ENCODE measurements around the gene ZBTB8B. TPM values are rescaled to one million over a fixed set of nuclear protein-coding genes. Genes with fewer than 3 reads are reported as not detected.
"Not testable (repeated sequence)": the region's sequence is repeated elsewhere in the genome, so short reads cannot be mapped to it uniquely, and the experiment has no call there.

The ZBTB8B gene
- total RNA-seq, 1 experiment from 2014 or later, result not detected

DNA sequence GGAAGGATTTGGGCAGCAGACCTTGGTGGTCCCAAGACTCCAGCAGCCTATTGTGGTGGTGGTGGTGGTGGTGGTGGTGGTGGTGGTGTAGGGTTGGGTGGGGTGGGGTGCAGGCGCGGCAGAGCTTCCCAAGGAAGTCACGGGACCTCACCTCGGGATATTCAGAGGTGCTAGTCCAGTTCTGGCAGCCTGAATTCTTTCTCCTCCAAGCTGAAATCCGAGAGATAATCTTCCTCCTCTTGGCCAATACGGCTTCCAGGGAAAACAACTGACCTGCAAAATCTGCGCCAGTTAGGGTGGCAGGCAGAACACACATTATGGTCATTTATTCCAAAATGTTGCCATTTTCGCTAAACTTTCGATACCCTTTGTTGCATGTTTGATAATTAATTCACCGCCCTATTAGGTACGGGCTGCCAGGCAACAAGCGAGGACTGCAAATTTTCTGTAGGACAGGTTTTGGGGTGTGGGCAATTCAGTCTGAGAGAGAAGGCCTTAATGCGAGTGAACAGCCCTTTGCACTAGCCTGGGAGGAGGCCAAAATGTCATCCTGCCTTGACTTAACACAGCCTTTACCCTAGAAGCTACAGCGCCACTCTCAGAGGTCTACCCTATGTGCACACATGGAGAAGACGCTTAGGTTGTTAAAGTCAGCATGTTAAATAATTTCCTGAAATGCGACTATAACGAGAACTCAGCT lies 37.5 kb upstream of the ZBTB8B start:
- intact Hi-C loops (cut with micrococcal nuclease), result no loop called here
- Mint-ChIP-seq H3K36me3 (ENCODE audit: insufficient read depth, unreplicated experiment) (peaks cover 5% of the 10 kb centered on the region), H3K27ac (ENCODE audit: low read depth, unreplicated experiment) (no peak overlapping the region), H3K27me3 (ENCODE audit: insufficient read depth, unreplicated experiment) (peaks cover 53% of the 10 kb centered on the region), H3K9me3 (ENCODE audit: unreplicated experiment) (no peaks in the 10 kb centered on the region), H3K4me3 (ENCODE audit: unreplicated experiment) (no peak overlapping the region), H3K4me1 (ENCODE audit: insufficient read depth, unreplicated experiment) (no peaks in the 10 kb centered on the region)
- no TSS peak for BruUV-seq (replicated peaks)
- ChIA-PET POLR2A (no interaction called here), CTCF (interaction anchor here (0.6 to 1.5 kb wide), 3 partner anchors 21 to 934 kb away, joined by 3 to 6 read pairs (median 4); no protein-coding TSS in a partner anchor)
- TF ChIP-seq, protein P1, sequence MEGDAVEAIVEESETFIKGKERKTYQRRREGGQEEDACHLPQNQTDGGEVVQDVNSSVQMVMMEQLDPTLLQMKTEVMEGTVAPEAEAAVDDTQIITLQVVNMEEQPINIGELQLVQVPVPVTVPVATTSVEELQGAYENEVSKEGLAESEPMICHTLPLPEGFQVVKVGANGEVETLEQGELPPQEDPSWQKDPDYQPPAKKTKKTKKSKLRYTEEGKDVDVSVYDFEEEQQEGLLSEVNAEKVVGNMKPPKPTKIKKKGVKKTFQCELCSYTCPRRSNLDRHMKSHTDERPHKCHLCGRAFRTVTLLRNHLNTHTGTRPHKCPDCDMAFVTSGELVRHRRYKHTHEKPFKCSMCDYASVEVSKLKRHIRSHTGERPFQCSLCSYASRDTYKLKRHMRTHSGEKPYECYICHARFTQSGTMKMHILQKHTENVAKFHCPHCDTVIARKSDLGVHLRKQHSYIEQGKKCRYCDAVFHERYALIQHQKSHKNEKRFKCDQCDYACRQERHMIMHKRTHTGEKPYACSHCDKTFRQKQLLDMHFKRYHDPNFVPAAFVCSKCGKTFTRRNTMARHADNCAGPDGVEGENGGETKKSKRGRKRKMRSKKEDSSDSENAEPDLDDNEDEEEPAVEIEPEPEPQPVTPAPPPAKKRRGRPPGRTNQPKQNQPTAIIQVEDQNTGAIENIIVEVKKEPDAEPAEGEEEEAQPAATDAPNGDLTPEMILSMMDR (IDR thresholded peaks at IDR 0.05; ENCODE audit: unreplicated experiment), result no peak
- DNase-seq (ENCODE audit: unreplicated experiment), result no peak

DNA sequence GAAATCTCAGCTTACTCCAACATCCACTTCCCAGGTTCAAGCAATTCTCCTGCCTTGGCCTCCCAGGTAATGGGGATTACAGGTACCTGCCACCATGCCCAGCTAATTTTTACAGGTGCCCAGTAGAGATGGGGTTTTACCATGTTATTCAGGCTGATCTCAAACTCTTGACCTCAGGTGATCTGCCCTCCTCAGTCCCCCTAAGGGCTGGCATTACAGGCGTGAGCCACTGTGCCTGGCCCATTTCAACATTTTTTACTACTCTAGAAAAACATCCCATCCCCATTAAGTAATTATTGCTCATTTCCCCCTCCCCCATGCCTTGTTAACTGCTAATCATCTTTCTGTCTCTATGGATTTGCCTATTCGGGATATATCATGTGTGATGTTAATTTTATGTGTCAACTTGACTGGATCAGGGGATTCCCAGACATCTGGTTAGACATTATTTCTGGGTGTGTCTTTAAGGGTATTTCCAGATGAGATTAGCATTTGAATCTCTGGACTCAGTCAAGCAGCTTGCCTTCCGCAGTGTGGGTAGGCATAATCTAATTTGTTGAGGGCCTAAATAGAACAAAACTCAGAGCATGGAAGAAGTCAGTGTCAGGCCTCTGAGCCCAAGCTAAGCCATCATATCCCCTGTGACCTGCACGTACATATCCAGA lies 33.0 kb upstream of the ZBTB8B start:
- H3K27ac Mint-ChIP-seq (ENCODE audit: low read depth, unreplicated experiment), result no peak overlapping the region
- H3K4me3 Mint-ChIP-seq (ENCODE audit: unreplicated experiment), result no peak overlapping the region
- H3K27me3 Mint-ChIP-seq (ENCODE audit: insufficient read depth, unreplicated experiment), result peaks cover 51% of the 10 kb centered on the region
- no TSS peak for BruUV-seq (replicated peaks)
- no peaks in the 10 kb centered on the region for H3K36me3 Mint-ChIP-seq (ENCODE audit: insufficient read depth, unreplicated experiment)
- CTCF ChIA-PET, result interaction anchor here (0.9 kb wide), 1 partner anchor 30 kb away, joined by 9 read pairs; no protein-coding TSS in a partner anchor
- no peaks in the 10 kb centered on the region for H3K9me3 Mint-ChIP-seq (ENCODE audit: unreplicated experiment)
- TF ChIP-seq, protein P1 (IDR thresholded peaks at IDR 0.05; ENCODE audit: unreplicated experiment), result no peak
- POLR2A ChIA-PET, result no interaction called here
- no peak for DNase-seq (ENCODE audit: unreplicated experiment)
- intact Hi-C loops (cut with micrococcal nuclease), result no loop called here
- no peaks in the 10 kb centered on the region for H3K4me1 Mint-ChIP-seq (ENCODE audit: insufficient read depth, unreplicated experiment)

- no peaks in the 10 kb centered on the region for H3K4me1 Mint-ChIP-seq (ENCODE audit: insufficient read depth, unreplicated experiment)
- H3K27me3 Mint-ChIP-seq (ENCODE audit: insufficient read depth, unreplicated experiment), result peaks cover 13% of the 10 kb centered on the region
- no peak for DNase-seq (ENCODE audit: unreplicated experiment)
- H3K27ac Mint-ChIP-seq (ENCODE audit: low read depth, unreplicated experiment), result no peak overlapping the region
- no peaks in the 10 kb centered on the region for H3K36me3 Mint-ChIP-seq (ENCODE audit: insufficient read depth, unreplicated experiment)
- no peak overlapping the region for H3K4me3 Mint-ChIP-seq (ENCODE audit: unreplicated experiment)
- BruUV-seq (replicated peaks), result no TSS peak
- no peaks in the 10 kb centered on the region for H3K9me3 Mint-ChIP-seq (ENCODE audit: unreplicated experiment)
- TF ChIP-seq, protein P1 (IDR thresholded peaks at IDR 0.05; ENCODE audit: unreplicated experiment), result no peak
- ChIA-PET CTCF (no interaction called here), POLR2A (no interaction called here)
- intact Hi-C loops (cut with micrococcal nuclease), result no loop called here
Observed at GRCh38 chr1:32438136-32438535, 26.7 kb upstream of the ZBTB8B start.

GRCh38 chr1:32438777-32439176 lies 26.1 kb upstream of the ZBTB8B start:
- H3K4me1 Mint-ChIP-seq (ENCODE audit: insufficient read depth, unreplicated experiment); H3K27ac Mint-ChIP-seq (ENCODE audit: low read depth, unreplicated experiment); H3K9me3 Mint-ChIP-seq (ENCODE audit: unreplicated experiment); intact Hi-C loops (cut with micrococcal nuclease); DNase-seq (ENCODE audit: unreplicated experiment); H3K36me3 Mint-ChIP-seq (ENCODE audit: insufficient read depth, unreplicated experiment); POLR2A ChIA-PET; BruUV-seq (replicated peaks); H3K4me3 Mint-ChIP-seq (ENCODE audit: unreplicated experiment): not testable (repeated sequence)
- peaks cover 12% of the 10 kb centered on the region for H3K27me3 Mint-ChIP-seq (ENCODE audit: insufficient read depth, unreplicated experiment)
- CTCF ChIA-PET, result interaction anchor here (0.6 to 1.1 kb wide), 2 partner anchors 10 to 29 kb away, joined by 3 read pairs; no protein-coding TSS in a partner anchor

GRCh38 chr1:32441467-32441866 lies 23.4 kb upstream of the ZBTB8B start:
- intact Hi-C loops (cut with micrococcal nuclease); H3K4me1 Mint-ChIP-seq (ENCODE audit: insufficient read depth, unreplicated experiment); H3K9me3 Mint-ChIP-seq (ENCODE audit: unreplicated experiment); H3K4me3 Mint-ChIP-seq (ENCODE audit: unreplicated experiment); H3K27ac Mint-ChIP-seq (ENCODE audit: low read depth, unreplicated experiment); CTCF ChIA-PET; H3K36me3 Mint-ChIP-seq (ENCODE audit: insufficient read depth, unreplicated experiment); BruUV-seq (replicated peaks); DNase-seq (ENCODE audit: unreplicated experiment); POLR2A ChIA-PET: not testable (repeated sequence)
- H3K27me3 Mint-ChIP-seq (ENCODE audit: insufficient read depth, unreplicated experiment), result peaks cover 20% of the 10 kb centered on the region

Measured in MCF 10A (cell line).